Stimulated activated CD4-positive, alpha-beta T cell treated with anti-CD3 and anti-CD28 coated beads, Interleukin-4, amount 100 ng/mL, for 48 hours (primary cell): ENCODE results near the gene ADAMTS3.
"Not testable (repeated sequence)": the region's sequence is repeated elsewhere in the genome, so short reads cannot be mapped to it uniquely, and the experiment has no call there.

Experiments used
- DNase-seq, 2 donors: peaks; one replicate each; pipeline ENCODE4 v3.0.0-alpha.2; 2020; ENCODE audit warnings: low read depth in 2 of 2

ADAMTS3 gene

GRCh38 chr4:72553540-72554337, 15.3 kb downstream of the ADAMTS3 start:
- no peak for DNase-seq

GRCh38 chr4:72552447-72552846, 16.6 kb downstream of the ADAMTS3 start:
- no peak for DNase-seq

- DNase-seq, result no peak
These were observed 22.6 kb downstream of the ADAMTS3 start for GRCh38 chr4:72546456-72546855.

- DNase-seq, result not testable (repeated sequence)
These were observed 28.3 kb downstream of the ADAMTS3 start for GRCh38 chr4:72540694-72541093.

- no peak for DNase-seq
These were observed 31.0 kb downstream of the ADAMTS3 start for GRCh38 chr4:72538006-72538405.

- DNase-seq, result no peak
These were observed 32.6 kb downstream of the ADAMTS3 start for GRCh38 chr4:72536443-72536842.

GRCh38 chr4:72531768-72532290, 37.2 kb downstream of the ADAMTS3 start:
- no peak for DNase-seq

- no peak for DNase-seq
These were observed 37.7 kb downstream of the ADAMTS3 start for GRCh38 chr4:72531322-72531721.

- no peak for DNase-seq
These were observed 39.7 kb downstream of the ADAMTS3 start for GRCh38 chr4:72529148-72529822.

GRCh38 chr4:72527038-72527646, 41.9 kb downstream of the ADAMTS3 start:
- no peak for DNase-seq

- DNase-seq, result no peak
These were observed 43.1 kb downstream of the ADAMTS3 start for GRCh38 chr4:72525938-72526337.

- DNase-seq, result no peak
These were observed 46.6 kb downstream of the ADAMTS3 start for GRCh38 chr4:72522440-72522839.

- no peak for DNase-seq
These were observed 55.8 kb downstream of the ADAMTS3 start for GRCh38 chr4:72513227-72513626.

- DNase-seq, result no peak
These were observed 61.1 kb downstream of the ADAMTS3 start for GRCh38 chr4:72507860-72508419.

GRCh38 chr4:72507167-72507566, 61.9 kb downstream of the ADAMTS3 start:
- no peak for DNase-seq

- no peak for DNase-seq
These were observed 63.7 kb downstream of the ADAMTS3 start for GRCh38 chr4:72505314-72505744.

GRCh38 chr4:72500214-72500613, 68.8 kb downstream of the ADAMTS3 start:
- no peak for DNase-seq

GRCh38 chr4:72496119-72496518, 72.9 kb downstream of the ADAMTS3 start:
- DNase-seq, result no peak

- no peak for DNase-seq
These were observed 74.9 kb downstream of the ADAMTS3 start for GRCh38 chr4:72494156-72494555.

- no peak for DNase-seq
These were observed 79.8 kb downstream of the ADAMTS3 start for GRCh38 chr4:72489267-72489666.

- no peak for DNase-seq
These were observed 82.0 kb downstream of the ADAMTS3 start for GRCh38 chr4:72486991-72487390.

GRCh38 chr4:72484981-72485380, 84.0 kb downstream of the ADAMTS3 start:
- no peak for DNase-seq
